Endometrial microvascular endothelial cells (primary cell): ENCODE data around the gene RPL22L1. TPM values are rescaled to one million over a fixed set of nuclear protein-coding genes. Genes with fewer than 3 reads are reported as not detected.
"Not testable (repeated sequence)": the region's sequence is repeated elsewhere in the genome, so short reads cannot be mapped to it uniquely, and the experiment has no call there.

Source experiments
- in situ Hi-C: cut with HindIII; loops from 2 replicates; pipeline ENCODE4 v1.10.0; 2017; ENCODE audit warnings: low sequenced_read_pairs, low pct_unique_long_range_greater_than_20kb; ENCODE audit errors: inconsistent ontology term
- total RNA-seq: library from RNA; depleted of rRNA; stranded (reverse); fragments of >200 nt; gene quantifications from one replicate; pipeline ENCODE4 v1.2.3, GENCODE V29; 2015; ENCODE audit errors: inconsistent ontology term

RPL22L1 gene
- 320 TPM for total RNA-seq

DNA sequence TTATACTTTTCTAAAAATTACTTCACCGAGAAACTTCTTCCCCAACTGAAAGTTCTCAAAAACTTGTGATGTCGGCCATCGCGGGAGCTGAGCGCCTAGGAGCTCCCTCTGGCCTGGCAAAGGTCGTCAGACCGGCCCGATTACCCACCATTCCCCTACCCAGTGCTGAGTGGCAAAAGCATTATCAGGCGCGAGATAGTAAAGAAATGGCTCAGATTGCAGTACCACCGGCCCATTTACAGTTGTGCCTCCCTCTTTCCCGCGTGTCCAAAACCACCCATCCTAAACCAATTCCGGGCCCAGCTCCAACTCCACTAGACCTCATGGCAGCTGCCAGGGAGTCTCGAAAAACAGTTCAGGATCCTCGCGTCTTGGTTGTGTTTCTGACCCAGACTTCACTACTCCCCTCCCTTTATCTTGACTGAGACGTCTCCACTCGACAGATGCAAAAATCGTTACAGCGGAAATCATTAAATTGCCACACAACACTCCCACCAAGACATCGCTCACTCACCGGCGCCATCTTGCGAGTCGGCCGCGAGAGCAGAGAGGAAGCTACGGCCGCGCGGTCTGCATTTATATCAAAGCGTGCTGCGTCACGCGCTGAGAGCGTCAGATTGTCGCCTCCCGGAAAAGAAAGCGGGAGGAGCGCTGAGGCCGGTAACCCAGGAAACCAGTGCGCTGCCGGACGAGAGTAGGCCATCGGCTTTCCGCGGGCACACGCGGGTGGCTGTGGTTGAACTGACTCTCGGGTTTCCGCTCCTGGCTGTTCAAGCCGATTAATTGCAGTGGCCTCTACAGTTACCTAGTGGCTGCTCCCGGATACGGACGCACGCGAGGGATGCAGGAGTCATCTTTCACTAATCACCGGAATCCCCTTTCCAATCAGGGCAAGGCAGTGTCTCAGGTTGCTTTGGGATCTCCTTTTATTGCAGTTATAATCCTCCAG is at the start of gene RPL22L1:
Gene RPL22L1, minus strand, starts transcription at position 551 of the 949 bp plus-strand sequence. Its CDS starts 28 bp downstream, at position 523.
- in situ Hi-C loops, result no loop called here

DNA sequence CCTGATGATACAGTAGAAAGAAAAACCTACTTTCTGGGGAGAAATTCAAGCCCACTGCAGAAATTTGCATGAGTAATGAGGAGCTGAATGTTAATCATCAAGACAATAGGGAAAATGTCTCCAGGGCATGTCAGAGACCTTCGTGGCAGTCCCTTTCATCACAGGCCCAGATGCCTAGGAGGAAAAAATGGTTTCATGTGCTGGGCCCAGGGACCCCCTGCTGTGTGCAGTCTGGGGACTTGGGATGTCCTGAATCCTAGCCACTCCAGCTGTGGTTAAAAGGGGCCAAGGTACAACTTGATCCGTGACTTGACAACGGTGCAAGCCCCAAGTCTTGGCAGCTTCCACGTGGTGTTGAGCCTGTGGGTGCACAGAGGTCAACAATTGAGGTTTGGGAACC is 48.7 kb upstream of the RPL22L1 start:
- in situ Hi-C loops, result no loop called here

DNA sequence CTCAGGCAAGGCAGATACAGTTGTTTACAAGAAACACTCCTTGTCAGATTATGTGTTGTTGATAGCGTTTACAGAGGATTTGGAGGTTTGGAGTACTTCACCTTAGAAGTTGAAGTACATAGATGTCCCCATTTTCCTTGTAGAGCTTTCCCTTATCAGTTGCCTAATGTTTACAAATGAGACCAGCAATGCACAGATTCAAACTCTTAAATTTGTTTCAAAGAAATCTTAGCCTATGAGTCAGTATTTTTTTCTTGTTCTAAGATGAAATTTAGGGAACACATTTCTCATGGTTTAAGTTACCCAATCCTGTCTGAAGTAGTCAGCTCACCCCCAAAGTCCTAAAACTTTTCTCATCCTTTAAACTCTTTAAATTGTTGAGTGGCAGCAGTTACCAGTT is 44.7 kb upstream of the RPL22L1 start:
- in situ Hi-C loops, result no loop called here

DNA sequence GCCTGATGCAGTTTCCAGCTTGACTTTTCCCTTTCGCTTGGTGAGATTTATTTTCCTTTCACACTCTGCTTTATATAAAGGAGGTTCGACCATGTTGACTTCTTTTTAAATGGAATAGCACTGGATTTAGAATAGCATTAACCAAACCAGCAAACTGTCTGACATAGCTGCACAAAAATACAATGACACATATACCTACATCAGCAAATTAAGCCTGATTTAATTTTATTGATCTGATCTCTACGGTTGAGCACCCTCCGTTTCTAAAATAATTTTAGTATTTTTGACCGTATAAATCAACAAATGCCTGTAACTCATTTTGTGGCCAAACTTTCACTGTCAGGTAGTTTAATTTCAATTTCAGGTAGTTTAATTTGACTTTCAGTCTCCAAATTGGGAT is 44.2 kb upstream of the RPL22L1 start:
- in situ Hi-C loops, result no loop called here

DNA sequence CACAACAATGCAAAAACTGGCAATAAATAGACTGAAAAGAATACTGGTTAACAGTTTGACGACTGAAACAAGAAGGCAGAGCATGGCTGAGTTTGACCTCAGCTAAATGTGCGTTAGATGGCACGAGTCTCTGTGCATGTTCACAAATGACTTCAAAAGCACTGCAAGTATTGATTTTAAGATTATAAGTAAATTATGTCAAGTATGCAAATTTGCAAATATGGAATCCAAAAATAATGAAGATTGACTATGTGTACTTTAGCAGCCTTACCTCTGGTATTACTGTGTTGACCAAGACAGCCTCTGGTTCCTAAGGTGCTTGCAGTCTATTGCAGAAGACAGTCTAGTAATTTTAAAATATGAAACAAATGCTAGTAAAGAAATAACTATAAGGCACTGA is 41.1 kb upstream of the RPL22L1 start:
- in situ Hi-C loops, result no loop called here

DNA sequence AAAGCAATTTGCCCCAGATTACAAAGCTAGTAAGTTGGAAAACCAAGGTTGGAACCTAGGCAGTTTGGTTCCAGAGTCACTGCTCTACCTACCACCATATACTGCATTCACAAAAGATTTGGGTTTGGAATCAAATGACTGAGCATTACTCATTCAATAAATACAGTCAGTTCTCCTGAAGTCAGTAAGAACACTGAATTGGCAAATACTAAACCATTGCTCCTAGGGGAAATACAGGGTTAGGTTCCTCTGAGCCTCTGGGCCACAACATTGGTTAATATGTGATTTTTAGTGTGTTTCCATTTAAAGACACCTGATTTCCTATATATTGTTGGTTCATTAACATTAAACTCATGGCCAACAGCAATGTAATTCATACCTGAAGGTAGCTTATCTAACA is 40.5 kb upstream of the RPL22L1 start:
- in situ Hi-C loops, result no loop called here

DNA sequence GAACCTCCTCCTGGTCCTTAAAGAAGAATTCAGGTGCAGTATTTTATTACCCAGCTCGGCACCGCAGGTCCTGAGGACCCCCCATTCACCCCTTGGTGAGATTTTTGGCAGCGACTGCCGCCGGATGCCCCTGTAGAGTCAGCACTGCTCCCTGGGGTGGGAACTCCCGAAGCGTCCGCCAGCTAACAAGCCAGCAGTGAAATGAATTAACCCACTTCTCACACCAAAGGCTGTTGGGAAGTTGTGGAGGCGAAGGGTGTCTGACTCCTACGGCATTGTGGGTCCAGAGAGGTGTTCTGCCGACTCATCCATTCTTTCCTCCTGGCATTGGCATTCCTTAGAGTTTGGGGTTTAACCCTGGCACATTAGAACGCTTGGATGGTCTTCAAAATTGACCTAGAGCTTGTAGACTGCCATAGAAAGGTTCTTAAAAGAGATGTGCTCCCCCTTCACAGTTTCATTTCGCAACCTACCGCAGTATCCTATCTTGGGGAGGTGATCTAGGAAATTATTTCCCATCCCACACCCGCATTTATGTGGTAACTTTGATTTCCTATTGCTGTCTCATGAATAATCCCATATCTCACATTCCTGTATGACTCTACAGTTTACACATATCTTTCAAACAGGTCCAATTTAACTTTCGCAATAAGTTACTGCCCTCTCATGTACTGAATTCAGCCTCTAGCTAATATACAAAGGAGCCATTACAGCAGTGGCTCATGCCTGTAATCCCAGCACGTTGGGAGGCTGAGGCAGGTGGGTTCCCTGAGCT is 39.3 kb upstream of the RPL22L1 start:
- in situ Hi-C loops, result no loop called here

DNA sequence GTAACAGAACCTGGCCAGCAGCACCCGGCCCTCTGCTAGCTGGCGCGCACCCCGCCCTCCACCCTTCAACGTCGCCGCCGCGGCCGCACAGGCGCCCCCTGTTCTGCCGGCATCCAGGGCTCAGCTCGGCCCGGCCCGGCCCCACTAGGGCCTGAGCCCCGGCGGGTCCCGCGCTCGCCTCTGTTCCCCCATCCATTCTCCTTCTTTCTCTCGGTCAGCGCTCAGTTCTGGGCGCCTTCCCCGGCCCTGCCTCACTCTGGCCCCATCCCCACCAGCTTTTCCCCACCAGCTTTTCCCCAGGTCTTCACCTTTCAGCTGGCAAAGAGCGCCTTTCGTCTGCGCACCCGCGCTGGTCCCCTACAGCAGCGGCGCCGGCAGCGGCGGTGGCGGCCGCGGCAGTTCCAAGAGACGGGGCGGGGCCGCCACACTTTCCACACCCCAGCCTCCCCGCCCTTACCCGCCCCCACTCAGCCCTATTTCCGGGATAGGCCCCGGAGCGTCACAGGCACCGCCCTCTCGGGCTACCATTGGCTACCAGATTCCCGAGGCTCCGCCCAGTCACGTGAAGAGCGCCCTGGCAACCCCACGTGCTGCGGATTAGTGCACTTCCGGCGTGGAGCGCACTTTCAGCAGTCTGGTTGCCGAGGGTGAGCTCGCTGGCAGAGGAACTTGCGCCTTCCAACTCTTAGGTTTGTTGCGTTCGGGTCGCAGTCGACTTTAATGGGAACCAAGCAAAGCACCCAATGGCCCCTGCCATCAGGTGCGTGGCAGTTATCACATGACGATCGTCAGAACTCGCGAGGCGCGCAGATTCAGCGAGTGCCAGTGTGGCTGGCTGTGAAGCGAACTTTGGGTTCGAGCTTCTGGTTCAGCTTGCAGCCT is 38.5 kb upstream of the RPL22L1 start, which contains the start of gene EIF5A2:
Gene EIF5A2, minus strand, starts transcription at position 403 of the 882 bp plus-strand sequence. CDS start 831 bp downstream, outside the sequence.
- in situ Hi-C loops, result no loop called here

DNA sequence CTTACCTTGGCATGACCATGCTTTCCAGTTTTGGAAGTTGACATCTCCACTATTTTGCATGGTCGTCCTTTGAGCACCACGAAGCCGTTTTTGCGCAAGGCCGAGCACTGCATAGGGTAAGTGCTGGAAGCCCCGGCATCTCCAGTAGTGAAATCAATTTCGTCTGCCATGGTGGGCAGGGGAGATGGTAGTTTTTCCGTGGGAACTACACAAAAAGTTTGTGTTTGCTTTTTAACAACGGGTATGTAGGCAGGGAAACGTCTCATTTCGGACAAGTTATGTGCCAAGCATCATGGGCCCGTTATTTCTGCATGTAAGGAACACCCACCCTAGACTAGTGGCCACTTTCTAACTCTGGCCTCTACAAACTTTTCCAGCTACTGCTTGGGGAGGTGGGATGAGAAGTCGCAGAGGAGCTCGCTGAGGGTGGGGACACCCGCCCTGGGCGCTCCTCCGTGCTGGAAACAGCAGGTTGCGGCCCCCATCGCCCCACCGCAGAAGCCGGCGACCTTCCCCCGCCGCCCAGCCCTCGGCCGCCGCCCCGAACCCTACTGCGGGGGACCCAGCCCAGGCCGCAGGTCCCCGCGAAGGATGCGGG is 37.7 kb upstream of the RPL22L1 start:
- in situ Hi-C loops, result no loop called here

DNA sequence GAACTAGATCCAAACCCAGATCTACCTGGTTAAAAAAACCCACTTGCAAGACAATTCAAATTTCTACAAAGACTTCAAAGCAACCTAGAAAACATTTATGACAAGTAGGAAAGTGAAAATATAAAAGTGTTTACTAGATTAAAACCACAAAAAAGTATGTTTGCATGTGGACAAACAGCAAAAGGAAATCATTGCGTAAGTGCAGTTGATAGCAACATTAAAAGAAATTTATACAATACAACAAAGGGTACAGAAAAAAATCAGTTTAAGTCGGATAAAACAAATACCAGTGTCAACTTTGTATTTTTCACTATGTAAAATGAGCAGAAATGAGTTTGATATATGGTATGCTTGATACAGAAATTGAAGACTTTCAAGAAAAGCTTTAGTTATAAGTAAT is 35.9 kb upstream of the RPL22L1 start:
- in situ Hi-C loops, result no loop called here

DNA sequence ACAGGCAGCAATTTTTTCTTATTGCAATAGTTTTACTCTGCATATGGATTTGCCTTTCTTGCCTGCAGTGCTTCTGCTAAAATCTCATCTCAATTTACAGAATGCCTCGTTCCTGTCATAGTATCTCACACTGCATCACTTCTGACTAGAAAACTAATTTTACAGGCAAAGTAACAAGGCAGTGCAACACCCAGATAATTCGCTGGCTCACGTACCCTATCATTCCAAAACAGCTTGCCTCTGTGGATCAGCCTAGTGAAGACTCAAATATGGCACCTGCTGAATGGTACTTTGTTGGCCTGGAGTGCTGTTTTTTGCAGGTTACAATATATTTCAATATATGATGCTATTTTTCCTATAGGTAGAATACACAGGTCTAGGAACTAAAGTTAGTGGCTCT is 33.1 kb upstream of the RPL22L1 start:
- in situ Hi-C loops, result no loop called here

DNA sequence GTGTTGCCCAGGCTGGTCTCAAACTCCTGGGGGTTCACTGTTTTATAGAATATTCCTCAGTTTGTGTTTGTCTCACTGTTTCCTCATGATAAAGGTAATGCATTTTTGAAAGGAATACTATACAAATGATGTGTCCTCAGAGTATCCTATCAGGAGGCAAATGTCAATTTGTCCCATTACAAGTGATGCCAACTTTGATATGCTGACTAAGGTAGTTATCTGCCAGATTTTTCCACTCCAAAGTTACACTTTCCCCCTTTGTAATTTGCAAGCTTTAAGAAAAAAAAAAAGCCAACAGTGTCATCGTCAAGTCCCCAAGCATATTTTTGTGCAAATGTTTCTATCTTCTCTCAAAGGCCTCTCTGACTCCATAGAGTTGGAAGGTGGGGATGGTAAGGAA is 29.5 kb upstream of the RPL22L1 start:
- in situ Hi-C loops, result no loop called here

DNA sequence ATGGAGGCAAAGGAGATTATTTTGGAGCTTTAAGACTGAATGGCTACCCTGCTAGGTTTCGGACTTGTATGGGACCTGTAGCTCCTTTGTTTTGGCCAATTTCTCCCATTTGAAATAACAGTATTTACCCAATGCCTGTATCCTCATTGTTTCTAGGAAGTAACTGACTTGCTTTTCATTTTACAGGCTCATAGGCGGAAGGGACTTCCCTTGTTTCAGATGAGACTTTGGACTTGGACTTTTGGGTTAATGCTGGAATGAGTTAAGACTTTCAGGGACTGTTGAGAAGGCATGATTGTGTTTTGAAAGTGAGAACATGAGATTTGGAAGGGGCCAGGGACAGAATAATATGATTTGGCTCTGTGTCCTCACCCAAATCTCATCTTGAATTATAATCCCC is 28.0 kb upstream of the RPL22L1 start:
- in situ Hi-C loops, result no loop called here

DNA sequence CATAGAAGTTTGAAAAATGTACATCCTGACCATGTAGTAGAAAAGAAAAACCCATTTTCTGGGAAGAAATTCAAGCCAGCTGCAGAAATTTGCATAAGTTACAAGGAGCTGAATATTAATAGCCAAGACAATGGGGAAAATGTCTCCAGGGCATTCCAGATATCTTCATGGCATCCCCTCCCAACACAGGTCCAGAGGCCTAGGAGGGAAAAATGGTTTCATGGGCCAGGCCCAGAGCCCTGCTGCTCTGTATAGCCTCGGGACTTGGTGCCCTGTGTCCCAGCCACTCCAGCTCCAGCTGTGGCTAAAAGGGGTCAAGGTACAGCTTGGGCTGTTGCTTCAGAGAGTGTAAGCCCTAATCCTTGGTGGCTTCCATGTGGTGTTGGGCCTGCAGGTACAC is 27.2 kb upstream of the RPL22L1 start:
- in situ Hi-C loops, result not testable (repeated sequence)

DNA sequence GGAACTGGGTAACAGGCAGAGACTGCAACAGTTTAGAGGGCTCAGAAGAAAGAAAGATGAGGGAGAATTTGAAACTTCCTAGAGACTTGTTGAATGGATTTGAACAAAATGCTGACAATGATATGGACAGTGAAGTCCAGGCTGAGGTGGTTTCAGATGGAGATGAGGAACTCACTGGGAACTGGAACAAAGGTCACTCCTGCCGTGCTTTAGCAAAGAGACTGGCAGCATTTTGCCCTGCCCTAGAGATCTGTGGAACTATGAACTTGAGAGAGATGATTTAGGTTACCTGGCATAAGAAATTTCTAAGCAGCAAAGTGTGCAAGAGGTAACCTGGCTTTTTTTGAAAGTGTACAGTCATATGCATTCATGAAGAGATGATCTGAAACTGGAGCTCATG is 26.8 kb upstream of the RPL22L1 start:
- in situ Hi-C loops, result no loop called here

DNA sequence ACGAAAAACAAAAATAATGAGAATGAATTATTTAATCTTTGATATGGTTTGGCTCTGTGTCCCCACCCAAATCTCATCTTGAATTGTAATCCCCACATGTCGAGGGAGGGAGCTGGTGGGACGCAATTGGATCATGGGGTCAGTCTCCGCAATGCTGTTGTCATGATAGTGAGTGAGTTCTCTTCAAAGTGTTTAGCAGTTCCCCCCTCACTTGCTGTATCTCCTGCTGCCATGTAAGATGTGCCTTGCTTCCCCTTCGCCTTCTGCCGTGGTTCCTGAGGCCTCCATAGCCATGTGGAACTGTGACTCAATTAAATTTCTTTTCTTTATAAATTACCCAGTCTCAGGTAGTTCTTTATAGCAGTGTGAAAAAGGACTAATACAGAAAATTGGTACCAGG is 26.3 kb upstream of the RPL22L1 start:
- in situ Hi-C loops, result not testable (repeated sequence)

DNA sequence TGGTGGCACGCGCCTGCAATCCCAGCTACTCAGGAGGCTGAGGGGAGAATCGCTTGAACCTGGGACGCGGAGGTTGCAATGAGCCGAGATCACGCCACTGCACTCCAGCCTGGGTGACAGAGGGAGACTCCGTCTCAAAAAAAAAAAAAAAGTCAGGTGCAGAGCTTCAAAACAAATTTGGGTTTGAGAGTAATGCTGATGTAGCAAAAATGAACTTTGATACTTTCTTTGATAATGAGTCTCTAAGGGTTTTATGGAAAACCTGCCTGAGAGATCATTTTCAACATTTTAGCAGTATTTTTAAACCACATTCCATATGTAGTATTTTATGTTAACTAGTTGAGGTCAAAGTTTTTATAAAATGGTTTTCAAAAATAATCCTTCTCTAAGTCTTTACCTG is 23.9 kb upstream of the RPL22L1 start:
- in situ Hi-C loops, result no loop called here

DNA sequence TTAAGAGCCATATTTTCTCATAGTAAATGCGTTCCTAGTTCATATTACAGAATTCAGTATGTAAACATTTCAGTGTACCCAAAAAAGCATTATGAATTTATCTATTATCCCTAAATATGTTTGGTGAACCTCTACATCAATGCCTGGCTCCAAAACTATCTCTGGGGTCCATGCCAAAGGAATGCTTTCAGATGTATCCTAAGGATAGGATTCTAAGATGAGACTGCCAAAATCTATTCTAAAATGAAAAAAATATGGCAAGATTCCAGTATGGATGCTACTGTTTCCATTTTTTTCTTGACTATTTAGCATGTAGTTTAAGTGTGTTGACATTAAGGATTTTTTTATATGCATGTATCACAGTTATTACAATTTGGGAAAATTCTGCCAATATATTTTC is 19.6 kb upstream of the RPL22L1 start:
- in situ Hi-C loops, result no loop called here

DNA sequence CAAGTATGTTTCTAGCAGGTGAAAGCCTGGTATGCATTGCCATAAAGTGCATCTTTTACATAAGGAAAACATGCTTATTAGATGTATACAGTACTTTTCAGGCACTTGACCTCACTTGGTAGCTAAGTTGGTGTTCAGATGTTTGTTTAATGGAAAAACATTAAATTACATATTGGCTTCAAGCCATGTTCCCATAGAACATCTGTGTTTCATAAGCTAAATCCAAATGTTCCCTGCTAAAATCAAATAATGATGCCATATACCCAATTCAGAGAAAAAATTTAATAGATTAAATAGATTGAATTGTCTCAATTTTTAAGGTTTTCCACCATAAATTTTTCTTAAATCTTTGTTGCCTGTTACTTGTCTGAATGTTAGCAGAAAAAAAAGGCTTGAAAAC is 19.1 kb upstream of the RPL22L1 start:
- in situ Hi-C loops, result no loop called here
